Epithelial cell of proximal tubule (primary cell): ENCODE results near the gene SORL1. TPM values are rescaled to one million over a fixed set of nuclear protein-coding genes. Genes with fewer than 3 reads are reported as not detected.
"Not testable (repeated sequence)": the region's sequence is repeated elsewhere in the genome, so short reads cannot be mapped to it uniquely, and the experiment has no call there.

ENCODE experiments used
- DNase-seq: peaks from one replicate; pipeline ENCODE4 v3.0.0-alpha.2; 2011; ENCODE audit warnings: low read depth
- H3K4me3 ChIP-seq: 2 replicates; pipeline ENCODE4 v1.5.1; 2011; ENCODE audit warnings: low read depth, mild to moderate bottlenecking, low read length
- CTCF ChIP-seq: conservative IDR thresholded peaks from 2 replicates; pipeline ENCODE4 v1.5.1; 2012; ENCODE audit warnings: low read depth, mild to moderate bottlenecking, low read length
- total RNA-seq: library from RNA; depleted of rRNA; stranded (reverse); fragments of >200 nt; gene quantifications from 2 replicates; pipeline ENCODE4 v1.2.3, GENCODE V29; 2015

The SORL1 gene
- total RNA-seq, 1 donor from 2014 or later = 7.8 TPM

- H3K4me3 ChIP-seq = no peak overlapping the region
- TF ChIP-seq CTCF = no peak
- DNase-seq = no peak
Observed at GRCh38 chr11:121636081-121636799, 184.1 kb downstream of the SORL1 start.

GRCh38 chr11:121636800-121637176 lies 184.7 kb downstream of the SORL1 start:
- TF ChIP-seq CTCF = no peak
- no peak for DNase-seq
- no peak overlapping the region for H3K4me3 ChIP-seq

- H3K4me3 ChIP-seq, DNase-seq: not testable (repeated sequence)
Observed at GRCh38 chr11:121637587-121637986, 185.5 kb downstream of the SORL1 start.

- no peak for TF ChIP-seq CTCF
- no peak for DNase-seq
- no peak overlapping the region for H3K4me3 ChIP-seq
Observed at GRCh38 chr11:121643479-121644186, 191.5 kb downstream of the SORL1 start.

- no peak for DNase-seq
- TF ChIP-seq CTCF = no peak
- H3K4me3 ChIP-seq = no peak overlapping the region
Observed at GRCh38 chr11:121644187-121644512, 192.0 kb downstream of the SORL1 start.

- no peak for TF ChIP-seq CTCF
- no peak overlapping the region for H3K4me3 ChIP-seq
- no peak for DNase-seq
Observed at GRCh38 chr11:121645001-121645400, 192.9 kb downstream of the SORL1 start.

GRCh38 chr11:121645596-121645995 lies 193.5 kb downstream of the SORL1 start:
- no peak overlapping the region for H3K4me3 ChIP-seq
- no peak for TF ChIP-seq CTCF
- no peak for DNase-seq
